Smooth muscle cell (in vitro differentiated cells): ENCODE data around the gene CDS1. TPM values are rescaled to one million over a fixed set of nuclear protein-coding genes. Genes with fewer than 3 reads are reported as not detected.

Experiments
- DNase-seq: peaks from one replicate; lab custom pipeline; 2025; ENCODE audit not compliant: unreplicated experiment; lab: John Stamatoyannopoulos, UW
- H2AFZ ChIP-seq: fragments of 200-600 bp; sonication (generic); 2 replicates; pipeline ENCODE4 v1.6.0; 2016; ENCODE audit warnings: antibody characterized with exemption, low read depth, mild to moderate bottlenecking
- H3F3A ChIP-seq: fragments of 200-600 bp; sonication (generic); 2 replicates; pipeline ENCODE4 v1.6.0; 2017; ENCODE audit warnings: antibody characterized with exemption, low read depth
- H3K27ac ChIP-seq: fragments of 200-600 bp; sonication (generic); 2 replicates; pipeline ENCODE4 v1.5.1; 2016; ENCODE audit warnings: low read depth, mild to moderate bottlenecking
- H3K27me3 ChIP-seq: fragments of 200-600 bp; sonication (generic); 2 replicates; pipeline ENCODE4 v1.6.1; 2016; ENCODE audit warnings: low read depth, mild to moderate bottlenecking
- H3K36me3 ChIP-seq: fragments of 200-600 bp; sonication (generic); 2 replicates; pipeline ENCODE4 v1.5.1; 2016; ENCODE audit warnings: low read depth
- H3K4me1 ChIP-seq: fragments of 200-600 bp; sonication (generic); 2 replicates; pipeline ENCODE4 v1.5.1; 2016; ENCODE audit warnings: low read depth
- H3K4me2 ChIP-seq: fragments of 200-600 bp; sonication (generic); 2 replicates; pipeline ENCODE4 v1.6.0; 2016; ENCODE audit warnings: mild to moderate bottlenecking
- H3K4me3 ChIP-seq: fragments of 200-600 bp; sonication (generic); 2 replicates; pipeline ENCODE4 v1.5.1; 2016; ENCODE audit warnings: mild to moderate bottlenecking
- H3K79me2 ChIP-seq: fragments of 200-600 bp; sonication (generic); 2 replicates; pipeline ENCODE4 v1.6.0; 2016; ENCODE audit warnings: low read depth, mild to moderate bottlenecking
- H3K9ac ChIP-seq: fragments of 200-600 bp; sonication (generic); 2 replicates; pipeline ENCODE4 v1.6.0; 2016; ENCODE audit warnings: low read depth
- H3K9me3 ChIP-seq: fragments of 200-600 bp; sonication (generic); replicated peaks from 2 replicates; pipeline ENCODE4 v1.5.1; 2016; ENCODE audit warnings: low read depth
- H4K20me1 ChIP-seq: fragments of 200-600 bp; sonication (generic); 2 replicates; pipeline ENCODE4 v1.6.0; 2016; ENCODE audit warnings: low read depth
- CTCF ChIP-seq: fragments of 200-600 bp; sonication (generic); IDR thresholded peaks from 2 replicates; pipeline ENCODE4 v1.5.1; 2017; ENCODE audit warnings: borderline replicate concordance, mild to moderate bottlenecking, antibody characterized with exemption; ENCODE audit not compliant: insufficient read depth, poor library complexity, severe bottlenecking
- WGBS: methylation state at CpG from one replicate; pipeline ENCODE4 v1.1.7; 2016; ENCODE audit warnings: low lambda C conversion rate; 5-methylcytosine and 5-hydroxymethylcytosine counted together
- polyA plus RNA-seq: library from polyadenylated mRNA; unstranded; fragments of >200 nt; fragmentation: Nextera tagmentation; extraction: Ambion mirVana; gene quantifications from 2 replicates; pipeline ENCODE4 v1.2.1, GENCODE V29; 2016
- total RNA-seq: library from RNA; depleted of rRNA; stranded (reverse); fragments of >200 nt; gene quantifications from 2 replicates; pipeline ENCODE4 v1.2.3, GENCODE V29; 2014

The CDS1 gene
- total and polyA plus RNA-seq, 2 experiments from 2014 or later: 2.1 to 15.2 TPM

- Histone ChIP-seq H3K4me2 (no peak overlapping the region), H3K4me1 (no peaks in the 10 kb centered on the region), H3K27ac (peak overlapping the region; percentile 85), H3K9ac (peak overlapping the region; percentile 41), H3K27me3 (no peaks in the 10 kb centered on the region), H3K79me2 (peaks cover 20% of the 10 kb centered on the region), H3K9me3 (no peaks in the 10 kb centered on the region), H3F3A (no peaks in the 10 kb centered on the region), H3K4me3 (no peak overlapping the region), H4K20me1 (no peaks in the 10 kb centered on the region), H3K36me3 (no peaks in the 10 kb centered on the region), H2AFZ (no peak overlapping the region)
- 83% methylated on average over 4 of the region's 4 CpGs for WGBS
- no peak for TF ChIP-seq CTCF
- DNase-seq: no peak
Observed at GRCh38 chr4:84596826-84597225, 13.9 kb downstream of the CDS1 start.

GRCh38 chr4:84597450-84597849 lies 14.5 kb downstream of the CDS1 start:
- H3K27ac ChIP-seq: peak overlapping the region; percentile 85
- no peaks in the 10 kb centered on the region for H3K4me1 ChIP-seq
- no peak for DNase-seq
- H2AFZ ChIP-seq: no peak overlapping the region
- H3K9me3 ChIP-seq: no peaks in the 10 kb centered on the region
- no peaks in the 10 kb centered on the region for H4K20me1 ChIP-seq
- H3K79me2 ChIP-seq: peaks cover 15% of the 10 kb centered on the region
- 57% methylated on average over 4 of the region's 4 CpGs for WGBS
- H3K9ac ChIP-seq: peak overlapping the region; percentile 47
- no peaks in the 10 kb centered on the region for H3K27me3 ChIP-seq
- H3K4me2 ChIP-seq: no peak overlapping the region
- H3K36me3 ChIP-seq: no peaks in the 10 kb centered on the region
- TF ChIP-seq CTCF: no peak
- no peak overlapping the region for H3K4me3 ChIP-seq
- no peaks in the 10 kb centered on the region for H3F3A ChIP-seq

GRCh38 chr4:84606645-84607044 lies 23.7 kb downstream of the CDS1 start:
- no peak overlapping the region for H3K9ac ChIP-seq
- no peaks in the 10 kb centered on the region for H3K9me3 ChIP-seq
- H3K27ac ChIP-seq: no peak overlapping the region
- H3F3A ChIP-seq: no peaks in the 10 kb centered on the region
- no peaks in the 10 kb centered on the region for H3K4me1 ChIP-seq
- no peak overlapping the region for H3K4me3 ChIP-seq
- no peak overlapping the region for H2AFZ ChIP-seq
- no peak overlapping the region for H3K4me2 ChIP-seq
- H3K79me2 ChIP-seq: no peaks in the 10 kb centered on the region
- no peaks in the 10 kb centered on the region for H4K20me1 ChIP-seq
- H3K27me3 ChIP-seq: no peaks in the 10 kb centered on the region
- TF ChIP-seq CTCF: no peak
- DNase-seq: no peak
- H3K36me3 ChIP-seq: no peaks in the 10 kb centered on the region
- 78% methylated on average over 1 of the region's 1 CpG for WGBS

- H3F3A ChIP-seq: no peaks in the 10 kb centered on the region
- H3K9me3 ChIP-seq: no peaks in the 10 kb centered on the region
- no peak overlapping the region for H3K9ac ChIP-seq
- no peaks in the 10 kb centered on the region for H4K20me1 ChIP-seq
- H3K4me3 ChIP-seq: no peak overlapping the region
- H2AFZ ChIP-seq: no peak overlapping the region
- H3K4me1 ChIP-seq: no peaks in the 10 kb centered on the region
- H3K4me2 ChIP-seq: no peak overlapping the region
- no peak for DNase-seq
- no peaks in the 10 kb centered on the region for H3K27me3 ChIP-seq
- no peaks in the 10 kb centered on the region for H3K36me3 ChIP-seq
- H3K27ac ChIP-seq: no peak overlapping the region
- 90% methylated on average over 3 of the region's 3 CpGs for WGBS
- TF ChIP-seq CTCF: no peak
- no peaks in the 10 kb centered on the region for H3K79me2 ChIP-seq
Observed at GRCh38 chr4:84611531-84611930, 28.6 kb downstream of the CDS1 start.
